ENCODE data around the gene SANBR. TPM values are rescaled to one million over a fixed set of nuclear protein-coding genes. Genes with fewer than 3 reads are reported as not detected.
A peak's percentile ranks its signal among the peaks of the same experiment; 100 is the strongest.

The SANBR gene
- total and polyA plus RNA-seq, 2 donors from 2014 or later, result 1.6 to 9.0 TPM

GRCh38 chr2:61091485-61091884, 25.8 kb downstream of the SANBR start:
- H3K27me3 ChIP-seq (ENCODE audit: control insufficient read depth, insufficient read depth, low read length), result no peaks in the 10 kb centered on the region
- no peaks in the 10 kb centered on the region for H3K9me3 ChIP-seq (ENCODE audit: control insufficient read depth in 2 of 3, insufficient read depth in 1 of 3, low read length in 3 of 3)
- intact Hi-C loops (cut with DNase I), result no loop called here
- H3K4me1 ChIP-seq (ENCODE audit: control insufficient read depth in 2 of 3, insufficient read depth in 2 of 3, low read depth in 1 of 3, low read length in 3 of 3), result no peaks in the 10 kb centered on the region
- no peak overlapping the region for H3K9ac ChIP-seq (ENCODE audit: low read length in 3 of 3)
- no peaks in the 10 kb centered on the region for H3K36me3 ChIP-seq (ENCODE audit: control insufficient read depth in 2 of 3, insufficient read depth in 3 of 3, low read length in 3 of 3)
- no peak overlapping the region for H3K4me3 ChIP-seq (ENCODE audit: low read length in 3 of 3)
- DNase-seq, result no peak
- peak; percentile 55 for FAIRE-seq
- no peak for TF ChIP-seq CTCF (IDR thresholded peaks at IDR 0.05; ENCODE audit: borderline replicate concordance, extremely low read depth, insufficient read depth)
- H3K27ac ChIP-seq (ENCODE audit: low read depth in 2 of 2, low read length in 2 of 2), result no peak overlapping the region

- no peaks in the 10 kb centered on the region for H3K36me3 ChIP-seq (ENCODE audit: control insufficient read depth in 2 of 3, insufficient read depth in 3 of 3, low read length in 3 of 3)
- H3K27me3 ChIP-seq (ENCODE audit: control insufficient read depth, insufficient read depth, low read length), result no peaks in the 10 kb centered on the region
- no peak overlapping the region for H3K4me3 ChIP-seq (ENCODE audit: low read length in 3 of 3)
- H3K4me1 ChIP-seq (ENCODE audit: control insufficient read depth in 2 of 3, insufficient read depth in 2 of 3, low read depth in 1 of 3, low read length in 3 of 3), result no peaks in the 10 kb centered on the region
- no peak for DNase-seq
- intact Hi-C loops (cut with DNase I), result no loop called here
- TF ChIP-seq CTCF (IDR thresholded peaks at IDR 0.05; ENCODE audit: borderline replicate concordance, extremely low read depth, insufficient read depth), result no peak
- FAIRE-seq, result no peak
- H3K9ac ChIP-seq (ENCODE audit: low read length in 3 of 3), result no peak overlapping the region
- H3K9me3 ChIP-seq (ENCODE audit: control insufficient read depth in 2 of 3, insufficient read depth in 1 of 3, low read length in 3 of 3), result no peaks in the 10 kb centered on the region
- no peak overlapping the region for H3K27ac ChIP-seq (ENCODE audit: low read depth in 2 of 2, low read length in 2 of 2)
Observed at GRCh38 chr2:61096438-61096837, 30.8 kb downstream of the SANBR start.

- H3K4me3 ChIP-seq (ENCODE audit: low read length in 3 of 3), result no peak overlapping the region
- no peaks in the 10 kb centered on the region for H3K9me3 ChIP-seq (ENCODE audit: control insufficient read depth in 2 of 3, insufficient read depth in 1 of 3, low read length in 3 of 3)
- DNase-seq, result no peak
- FAIRE-seq, result no peak
- no peak overlapping the region for H3K27ac ChIP-seq (ENCODE audit: low read depth in 2 of 2, low read length in 2 of 2)
- no peaks in the 10 kb centered on the region for H3K36me3 ChIP-seq (ENCODE audit: control insufficient read depth in 2 of 3, insufficient read depth in 3 of 3, low read length in 3 of 3)
- H3K4me1 ChIP-seq (ENCODE audit: control insufficient read depth in 2 of 3, insufficient read depth in 2 of 3, low read depth in 1 of 3, low read length in 3 of 3), result no peaks in the 10 kb centered on the region
- no peak overlapping the region for H3K9ac ChIP-seq (ENCODE audit: low read length in 3 of 3)
- H3K27me3 ChIP-seq (ENCODE audit: control insufficient read depth, insufficient read depth, low read length), result no peaks in the 10 kb centered on the region
- no peak for TF ChIP-seq CTCF (IDR thresholded peaks at IDR 0.05; ENCODE audit: borderline replicate concordance, extremely low read depth, insufficient read depth)
- intact Hi-C loops (cut with DNase I), result no loop called here
Observed at GRCh38 chr2:61100801-61101200, 35.1 kb downstream of the SANBR start.

- Histone ChIP-seq H3K27me3 (ENCODE audit: control insufficient read depth, insufficient read depth, low read length) (no peaks in the 10 kb centered on the region), H3K36me3 (ENCODE audit: control insufficient read depth in 2 of 3, insufficient read depth in 3 of 3, low read length in 3 of 3) (no peaks in the 10 kb centered on the region), H3K9ac (ENCODE audit: low read length in 3 of 3) (no peak overlapping the region), H3K27ac (ENCODE audit: low read depth in 2 of 2, low read length in 2 of 2) (no peak overlapping the region), H3K4me3 (ENCODE audit: low read length in 3 of 3) (no peak overlapping the region), H3K9me3 (ENCODE audit: control insufficient read depth in 2 of 3, insufficient read depth in 1 of 3, low read length in 3 of 3) (no peaks in the 10 kb centered on the region), H3K4me1 (ENCODE audit: control insufficient read depth in 2 of 3, insufficient read depth in 2 of 3, low read depth in 1 of 3, low read length in 3 of 3) (no peaks in the 10 kb centered on the region)
- DNase-seq (no peak), FAIRE-seq (no peak)
- intact Hi-C loops (cut with DNase I), result no loop called here
- no peak for TF ChIP-seq CTCF (IDR thresholded peaks at IDR 0.05; ENCODE audit: borderline replicate concordance, extremely low read depth, insufficient read depth)
Observed at GRCh38 chr2:61109291-61109690, 43.6 kb downstream of the SANBR start.

Measured in kidney (tissue), 14 donors.